Endothelial cell (in vitro differentiated cells): ENCODE data around the gene CDH23. TPM values are rescaled to one million over a fixed set of nuclear protein-coding genes. Genes with fewer than 3 reads are reported as not detected.

ENCODE experiments used
- DNase-seq: peaks from one replicate; pipeline ENCODE4 v3.0.0; 2021; ENCODE audit warnings: low spot score
- H3K27ac Mint-ChIP-seq: one replicate; pipeline ENCODE4 v1.8.0; 2021; ENCODE audit warnings: mixed read lengths, inconsistent platforms; ENCODE audit not compliant: unreplicated experiment
- H3K27me3 Mint-ChIP-seq: one replicate; pipeline ENCODE4 v1.8.0; 2021; ENCODE audit warnings: mild to moderate bottlenecking, moderate library complexity, mixed read lengths, inconsistent platforms; ENCODE audit not compliant: unreplicated experiment
- H3K36me3 Mint-ChIP-seq: one replicate; pipeline ENCODE4 v1.8.0; 2021; ENCODE audit warnings: mild to moderate bottlenecking, low read depth, mixed read lengths, inconsistent platforms; ENCODE audit not compliant: unreplicated experiment
- H3K4me1 Mint-ChIP-seq: one replicate; pipeline ENCODE4 v1.8.0; 2021; ENCODE audit warnings: mild to moderate bottlenecking, mixed read lengths, inconsistent platforms; ENCODE audit not compliant: unreplicated experiment
- H3K4me3 Mint-ChIP-seq: one replicate; pipeline ENCODE4 v1.8.0; 2021; ENCODE audit warnings: mild to moderate bottlenecking, mixed read lengths, inconsistent platforms; ENCODE audit not compliant: unreplicated experiment
- H3K9me3 Mint-ChIP-seq: one replicate; pipeline ENCODE4 v1.8.0; 2021; ENCODE audit warnings: mixed read lengths, inconsistent platforms; ENCODE audit not compliant: unreplicated experiment
- total RNA-seq: library from RNA; stranded (reverse); fragmentation: NEBNext Ultra II Directional; extraction: Animal tissue kit (Norgen Biotek cat#: 25700); gene quantifications from one replicate; pipeline ENCODE4 v1.2.1, GENCODE V29; 2021; ENCODE audit not compliant: unreplicated experiment
- TF ChIP-seq, protein P1 (sequence below): fragments of 200-600 bp; sonication (generic); IDR thresholded peaks from one replicate; pipeline ENCODE4 v1.5.0; 2021; ENCODE audit warnings: antibody characterized with exemption; ENCODE audit not compliant: unreplicated experiment

The CDH23 gene
- total RNA-seq, 1 donor from 2014 or later, result 0.54 TPM

DNA sequence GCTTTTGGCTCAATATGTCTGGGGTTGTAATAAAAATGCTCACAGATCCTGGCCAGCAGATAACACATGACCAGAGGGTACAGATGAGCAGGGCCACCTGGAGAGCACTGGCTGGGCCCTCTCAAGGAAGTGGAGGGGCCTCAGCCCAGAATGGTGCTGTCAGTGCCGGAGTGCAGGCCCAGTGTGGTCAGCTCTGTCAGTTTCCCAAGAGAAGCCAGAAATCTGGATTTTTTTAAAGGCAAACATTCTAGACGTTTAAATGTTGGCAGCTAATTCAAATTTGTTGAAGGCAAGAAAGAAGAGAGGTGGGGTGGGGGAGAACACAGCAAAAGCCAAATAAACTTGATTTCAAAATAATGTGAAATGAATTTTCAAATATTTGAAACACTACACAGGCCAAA is 320.8 kb downstream of the CDH23 start:
- H3K9me3 Mint-ChIP-seq, result no peaks in the 10 kb centered on the region
- peaks cover 3% of the 10 kb centered on the region for H3K36me3 Mint-ChIP-seq
- H3K27ac Mint-ChIP-seq, result no peak overlapping the region
- no peak for DNase-seq
- H3K4me1 Mint-ChIP-seq, result peaks cover 26% of the 10 kb centered on the region
- TF ChIP-seq, protein P1, sequence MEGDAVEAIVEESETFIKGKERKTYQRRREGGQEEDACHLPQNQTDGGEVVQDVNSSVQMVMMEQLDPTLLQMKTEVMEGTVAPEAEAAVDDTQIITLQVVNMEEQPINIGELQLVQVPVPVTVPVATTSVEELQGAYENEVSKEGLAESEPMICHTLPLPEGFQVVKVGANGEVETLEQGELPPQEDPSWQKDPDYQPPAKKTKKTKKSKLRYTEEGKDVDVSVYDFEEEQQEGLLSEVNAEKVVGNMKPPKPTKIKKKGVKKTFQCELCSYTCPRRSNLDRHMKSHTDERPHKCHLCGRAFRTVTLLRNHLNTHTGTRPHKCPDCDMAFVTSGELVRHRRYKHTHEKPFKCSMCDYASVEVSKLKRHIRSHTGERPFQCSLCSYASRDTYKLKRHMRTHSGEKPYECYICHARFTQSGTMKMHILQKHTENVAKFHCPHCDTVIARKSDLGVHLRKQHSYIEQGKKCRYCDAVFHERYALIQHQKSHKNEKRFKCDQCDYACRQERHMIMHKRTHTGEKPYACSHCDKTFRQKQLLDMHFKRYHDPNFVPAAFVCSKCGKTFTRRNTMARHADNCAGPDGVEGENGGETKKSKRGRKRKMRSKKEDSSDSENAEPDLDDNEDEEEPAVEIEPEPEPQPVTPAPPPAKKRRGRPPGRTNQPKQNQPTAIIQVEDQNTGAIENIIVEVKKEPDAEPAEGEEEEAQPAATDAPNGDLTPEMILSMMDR, result no peak
- peaks cover 16% of the 10 kb centered on the region for H3K27me3 Mint-ChIP-seq
- H3K4me3 Mint-ChIP-seq, result no peak overlapping the region

DNA sequence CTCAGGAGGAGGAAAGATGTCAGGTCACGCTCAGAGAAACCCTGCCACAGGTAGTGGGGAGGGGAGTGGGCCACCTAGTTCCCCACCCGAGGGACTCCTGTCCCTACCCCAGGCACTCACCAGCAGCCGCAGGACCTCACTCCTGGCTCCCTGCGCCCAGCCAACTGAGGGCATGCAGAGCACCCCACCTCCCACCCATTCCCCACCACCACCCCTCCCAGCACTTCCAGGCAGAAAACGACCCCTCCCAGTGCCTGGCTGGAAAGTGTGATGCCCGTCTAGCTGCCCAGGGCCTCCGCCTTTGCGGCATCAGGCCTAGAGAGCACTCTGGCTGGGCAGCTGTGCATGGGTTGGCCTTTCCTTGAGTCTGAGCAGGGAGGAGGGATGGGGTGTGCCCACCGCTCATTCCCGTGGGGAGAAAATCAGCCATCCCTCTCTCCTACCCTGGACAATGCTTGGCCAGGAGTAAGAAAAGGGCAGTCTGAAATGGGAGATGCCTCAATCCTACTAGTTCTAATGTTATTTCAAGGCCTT is 321.5 kb downstream of the CDH23 start:
- Mint-ChIP-seq H3K27me3 (peaks cover 17% of the 10 kb centered on the region), H3K9me3 (no peaks in the 10 kb centered on the region), H3K36me3 (peaks cover 3% of the 10 kb centered on the region), H3K4me1 (peaks cover 21% of the 10 kb centered on the region), H3K4me3 (no peak overlapping the region), H3K27ac (no peak overlapping the region)
- DNase-seq, result no peak
- TF ChIP-seq, protein P1, result no peak

DNA sequence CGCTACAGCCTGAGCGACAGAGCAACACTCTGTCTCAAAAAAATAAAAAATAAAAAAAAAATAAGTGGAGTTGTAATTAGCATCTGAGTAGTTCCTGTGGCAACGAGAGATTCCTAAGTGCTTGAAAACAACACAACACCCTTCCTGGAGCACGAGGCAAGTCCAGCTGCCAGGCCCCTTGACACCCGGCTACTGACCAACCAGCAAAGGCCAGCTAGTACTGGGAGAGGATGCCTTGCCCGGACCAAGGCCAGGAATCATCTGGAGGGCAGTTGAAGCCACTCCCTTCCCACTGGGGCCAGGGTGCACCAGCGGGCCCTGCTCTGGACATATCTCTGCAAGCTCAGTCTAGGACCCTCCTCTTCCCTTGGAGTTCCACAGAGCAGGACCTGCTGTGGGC is 322.3 kb downstream of the CDH23 start:
- Mint-ChIP-seq H3K9me3 (no peaks in the 10 kb centered on the region), H3K27ac (no peak overlapping the region), H3K4me3 (no peak overlapping the region), H3K36me3 (peaks cover 3% of the 10 kb centered on the region), H3K27me3 (peaks cover 17% of the 10 kb centered on the region), H3K4me1 (peaks cover 14% of the 10 kb centered on the region)
- TF ChIP-seq, protein P1, result no peak
- no peak for DNase-seq

DNA sequence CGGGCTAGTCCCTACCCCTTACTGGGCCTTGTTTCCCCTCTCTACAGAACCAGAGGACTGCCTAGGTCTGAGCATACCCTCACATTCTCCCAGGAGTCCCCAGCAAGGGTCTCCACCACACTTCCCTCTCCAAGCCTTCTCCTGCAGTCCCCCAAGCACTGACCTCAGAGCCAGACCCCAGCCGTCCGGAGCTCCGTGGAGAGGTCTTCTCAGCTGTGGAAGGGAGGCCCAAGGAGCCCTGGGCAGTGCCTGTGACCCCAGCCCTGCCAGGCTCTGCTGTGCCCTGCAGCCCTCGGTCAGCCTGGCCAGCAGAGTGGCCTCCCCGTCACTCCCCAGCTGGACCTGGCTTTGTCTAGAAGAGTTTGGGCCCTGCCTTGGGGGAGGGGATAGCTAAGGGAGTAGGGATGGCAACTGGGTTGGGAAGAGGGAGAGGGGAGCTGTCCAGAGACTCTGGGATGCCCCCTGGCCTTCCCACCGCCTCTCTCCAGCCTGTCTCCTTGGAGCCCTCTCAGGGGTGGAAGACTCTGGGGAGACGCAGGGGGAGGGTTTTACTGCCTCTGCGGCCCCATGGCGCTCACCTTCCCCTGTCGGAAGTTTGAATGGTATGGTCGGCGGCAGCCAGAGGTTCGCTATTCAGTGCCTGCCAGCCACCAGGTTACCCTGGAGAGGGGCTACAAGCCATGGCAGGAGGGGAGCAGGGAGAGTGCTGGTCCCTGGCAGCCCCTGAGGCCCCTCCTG is 322.9 kb downstream of the CDH23 start, which contains the start of gene C10orf105:
C10orf105 (minus strand) TSS at position 315 of the 738 bp plus-strand sequence. CDS start 3,441 bp downstream, outside the sequence.
- no peak for DNase-seq
- Mint-ChIP-seq H3K9me3 (no peaks in the 10 kb centered on the region), H3K36me3 (no peaks in the 10 kb centered on the region), H3K4me3 (peak within 1 kb of the TSS; percentile 21), H3K4me1 (peaks cover 9% of the 10 kb centered on the region), H3K27me3 (peaks cover 16% of the 10 kb centered on the region), H3K27ac (no peak within 1 kb of the TSS)
- TF ChIP-seq, protein P1, result no peak

DNA sequence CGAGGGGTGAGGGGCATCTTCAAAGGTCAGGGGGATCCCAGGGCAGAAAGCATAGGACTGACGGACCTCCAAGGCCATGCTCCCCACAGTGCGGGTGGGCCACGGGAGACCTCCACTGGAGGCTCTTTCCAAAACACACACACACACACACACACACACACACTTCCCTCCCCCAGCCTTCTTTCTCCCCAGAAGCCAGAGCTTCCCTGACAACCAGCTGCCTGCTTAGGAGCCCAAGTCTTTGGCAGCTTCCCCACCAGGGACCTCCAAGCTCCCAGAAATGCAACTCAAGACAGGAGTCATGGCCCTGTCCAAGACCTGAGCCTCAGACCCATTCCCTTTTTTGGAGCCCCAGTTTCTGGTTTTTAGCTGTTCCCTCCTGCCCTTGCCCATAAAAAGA is 323.6 kb downstream of the CDH23 start:
- Mint-ChIP-seq H3K9me3 (no peaks in the 10 kb centered on the region), H3K4me1 (peaks cover 9% of the 10 kb centered on the region), H3K27ac (no peak overlapping the region), H3K36me3 (no peaks in the 10 kb centered on the region), H3K4me3 (peak overlapping the region; percentile 21), H3K27me3 (peaks cover 16% of the 10 kb centered on the region)
- no peak for DNase-seq
- TF ChIP-seq, protein P1, result no peak
